Stimulated activated naive CD8-positive, alpha-beta T cell treated with anti-CD3 and anti-CD28 coated beads, Interleukin-15, Interleukin-2, amounts not matched to agents 100 ng/mL and 50 ng/mL, for 24 hours (primary cell): ENCODE data around the gene CCDC124.

Experiments used
- H3K27ac Mint-ChIP-seq: one replicate; pipeline ENCODE4 v1.8.0; 2021; ENCODE audit warnings: mild to moderate bottlenecking, mixed read lengths
- H3K27me3 Mint-ChIP-seq: one replicate; pipeline ENCODE4 v1.8.0; 2021; ENCODE audit warnings: mixed read lengths
- H3K36me3 Mint-ChIP-seq: one replicate; pipeline ENCODE4 v1.8.0; 2021; ENCODE audit warnings: low read depth, mixed read lengths
- H3K4me1 Mint-ChIP-seq: one replicate; pipeline ENCODE4 v1.8.0; 2021; ENCODE audit warnings: low read depth, mixed read lengths
- H3K4me3 Mint-ChIP-seq: one replicate; pipeline ENCODE4 v1.8.0; 2021; ENCODE audit warnings: mild to moderate bottlenecking, mixed read lengths
- H3K9me3 Mint-ChIP-seq: one replicate; pipeline ENCODE4 v1.8.0; 2021; ENCODE audit warnings: mixed read lengths

CCDC124 gene

DNA sequence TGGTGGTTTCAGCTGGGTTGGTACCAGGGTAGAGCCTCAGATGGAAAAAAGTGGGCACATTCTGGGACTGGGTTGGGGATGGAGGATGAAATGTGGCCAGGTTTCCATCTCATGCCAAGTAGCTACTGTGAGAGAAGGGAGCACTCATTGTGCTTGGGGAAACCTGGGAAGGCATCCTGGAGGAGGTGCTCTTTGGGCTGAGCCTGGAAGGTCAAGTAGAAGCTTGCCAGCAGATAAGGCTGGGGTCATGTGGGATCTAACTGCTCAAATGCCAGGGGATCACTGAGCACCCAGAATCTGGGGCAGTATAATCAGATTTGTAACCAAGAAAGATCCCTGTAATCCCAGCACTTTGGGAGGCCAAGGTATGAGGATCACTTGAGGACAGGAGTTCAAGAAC is 25.1 kb downstream of the CCDC124 start:
- Mint-ChIP-seq H3K4me1 (no peaks in the 10 kb centered on the region), H3K9me3 (no peaks in the 10 kb centered on the region), H3K27ac (no peak overlapping the region), H3K36me3 (no peaks in the 10 kb centered on the region), H3K4me3 (no peak overlapping the region), H3K27me3 (peaks cover 22% of the 10 kb centered on the region)

DNA sequence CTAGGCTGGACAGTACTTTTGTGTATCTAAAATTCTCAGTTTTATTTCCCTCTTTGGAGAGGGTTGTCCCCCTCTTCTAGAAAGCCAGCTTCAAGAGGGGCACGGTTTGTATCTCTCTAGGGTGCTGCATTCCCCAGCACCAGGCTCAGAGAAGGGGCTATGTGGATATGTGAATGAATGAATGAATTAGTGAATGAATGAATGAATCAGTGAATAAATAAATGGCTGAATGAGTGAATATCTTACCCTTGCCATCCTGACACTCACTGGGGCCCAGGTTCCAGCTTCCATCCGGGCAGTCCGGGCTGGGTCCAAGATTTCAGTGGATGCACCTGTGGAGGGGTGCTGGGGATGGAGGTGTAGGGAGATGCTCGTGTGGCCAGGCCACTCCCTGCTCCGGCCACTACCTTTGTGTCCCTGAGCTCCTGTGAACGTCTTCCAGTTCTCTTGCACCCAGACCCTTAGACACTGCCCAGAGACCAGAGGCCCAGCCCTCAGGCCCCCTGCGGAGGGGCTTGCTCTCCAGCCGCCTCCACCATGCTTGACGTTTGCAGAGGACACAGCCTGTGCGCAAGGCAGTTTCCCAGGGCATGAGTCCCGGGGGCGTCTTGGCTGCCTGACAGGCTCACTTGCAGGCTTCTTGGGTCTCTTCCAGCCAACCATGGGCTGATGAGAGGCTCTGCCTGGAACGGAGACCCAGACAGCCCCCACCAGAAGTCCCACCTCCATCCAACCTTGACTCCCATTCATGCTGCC is 31.3 kb downstream of the CCDC124 start:
- H3K36me3 Mint-ChIP-seq: no peaks in the 10 kb centered on the region
- no peak overlapping the region for H3K27ac Mint-ChIP-seq

DNA sequence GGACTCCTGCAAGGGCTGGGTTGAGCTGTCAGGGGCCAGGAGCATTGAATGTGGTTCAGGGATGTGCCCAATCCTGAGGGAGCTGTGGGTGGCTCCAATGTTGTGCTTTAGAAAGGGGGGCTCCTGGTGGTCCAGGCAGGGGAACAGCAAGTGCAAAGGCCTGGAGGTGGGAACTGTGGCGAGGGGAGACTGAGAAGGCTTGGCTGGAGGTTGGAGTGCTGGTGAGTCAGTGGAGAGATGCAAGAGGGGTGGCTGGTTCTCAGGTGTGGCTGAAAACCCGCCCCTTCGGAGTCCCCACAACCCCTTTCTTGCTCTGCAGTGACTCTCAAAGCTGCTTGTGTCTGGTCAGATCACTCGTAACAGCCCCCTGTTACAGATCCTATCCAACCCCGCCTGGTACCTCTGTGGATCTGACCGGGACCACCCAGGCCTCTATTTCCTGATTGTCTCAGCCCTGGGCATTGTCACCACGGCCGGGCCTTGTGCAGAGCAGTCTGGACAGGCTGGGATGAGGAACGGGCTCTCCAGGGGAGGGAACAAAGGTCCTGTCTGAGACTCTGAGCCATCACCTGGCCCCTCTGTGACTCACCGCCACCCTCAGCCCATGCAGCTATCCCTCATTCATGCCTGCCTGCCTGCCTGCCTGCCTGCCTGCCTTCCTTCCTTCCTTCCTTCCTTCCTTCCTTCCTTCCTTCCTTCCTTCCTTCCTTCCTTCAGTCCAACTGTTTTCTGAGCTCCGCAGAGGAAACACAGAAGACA is 32.7 kb downstream of the CCDC124 start:
- no peaks in the 10 kb centered on the region for H3K9me3 Mint-ChIP-seq
- peaks cover 6% of the 10 kb centered on the region for H3K4me1 Mint-ChIP-seq
- H3K27ac Mint-ChIP-seq: no peak overlapping the region
- peaks cover 37% of the 10 kb centered on the region for H3K27me3 Mint-ChIP-seq
- no peak overlapping the region for H3K4me3 Mint-ChIP-seq
- H3K36me3 Mint-ChIP-seq: no peaks in the 10 kb centered on the region

More for the DNA sequence above, 31.3 kb downstream of the CCDC124 start:
- H3K27me3 Mint-ChIP-seq: peaks cover 37% of the 10 kb centered on the region
- H3K9me3 Mint-ChIP-seq: no peaks in the 10 kb centered on the region
- H3K4me1 Mint-ChIP-seq: peaks cover 6% of the 10 kb centered on the region
- H3K4me3 Mint-ChIP-seq: no peak overlapping the region

DNA sequence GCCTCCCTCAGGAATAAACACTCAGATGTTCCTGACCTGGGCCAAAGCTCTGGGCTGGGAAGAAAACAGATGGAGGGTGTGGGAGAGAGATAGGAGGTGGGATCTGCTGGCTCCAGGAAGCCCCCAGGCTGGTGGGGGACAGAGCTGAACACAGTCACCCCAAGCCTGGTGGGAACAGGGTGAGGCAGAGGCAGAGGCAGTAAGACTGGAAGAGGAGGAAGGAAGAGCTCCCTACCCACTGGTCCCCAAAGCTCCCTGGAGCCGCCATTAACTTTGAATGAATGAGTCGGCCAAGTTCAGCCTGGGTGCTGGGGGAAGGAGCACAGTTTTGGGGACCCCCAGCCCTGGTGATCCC is 33.3 kb downstream of the CCDC124 start:
- Mint-ChIP-seq H3K4me3 (no peak overlapping the region), H3K4me1 (peaks cover 6% of the 10 kb centered on the region), H3K27me3 (peaks cover 37% of the 10 kb centered on the region), H3K9me3 (no peaks in the 10 kb centered on the region), H3K27ac (no peak overlapping the region), H3K36me3 (no peaks in the 10 kb centered on the region)

DNA sequence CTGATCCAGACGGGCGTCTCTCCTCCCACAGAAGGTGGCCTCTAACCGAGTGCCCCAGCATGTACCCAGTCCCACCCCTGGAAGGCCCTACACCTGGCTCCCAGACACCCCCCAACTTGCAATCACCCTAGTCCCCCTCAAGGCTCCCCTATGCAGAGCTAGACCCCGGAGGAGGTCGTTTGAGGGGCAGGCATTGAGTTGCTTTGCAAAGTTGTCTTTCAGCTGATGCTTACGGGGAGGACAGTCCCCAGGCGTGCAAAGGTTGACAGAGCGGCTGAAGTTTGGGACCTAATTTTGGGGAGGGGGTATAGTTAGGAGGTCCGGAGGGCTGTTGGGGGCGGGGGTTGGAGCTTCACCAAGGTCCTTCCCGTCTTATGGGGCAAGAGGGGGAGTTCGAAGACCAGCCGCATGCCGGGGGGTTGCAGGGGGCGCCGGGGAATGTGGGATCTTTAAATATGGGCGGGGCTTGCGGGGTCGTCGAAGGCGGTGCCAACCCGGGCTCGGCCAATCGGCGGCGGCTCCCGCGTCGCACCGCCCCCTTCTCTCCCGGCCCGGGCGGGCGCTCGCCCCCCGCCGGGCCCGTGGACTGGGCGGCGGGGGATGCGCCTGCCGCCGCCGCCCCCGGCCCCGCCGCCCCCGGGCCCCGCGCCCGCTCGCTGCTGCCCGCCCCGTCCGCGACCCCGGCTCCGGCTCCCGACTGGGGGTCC is 33.9 kb downstream of the CCDC124 start, which contains the start of gene KCNN1:
Gene KCNN1 (plus strand): TSS at position 558 of the 707 bp plus-strand sequence. CDS start 6,782 bp downstream, outside the sequence.
- peak within 1 kb of the TSS; percentile 39 for H3K4me3 Mint-ChIP-seq
- no peaks in the 10 kb centered on the region for H3K9me3 Mint-ChIP-seq
- no peaks in the 10 kb centered on the region for H3K36me3 Mint-ChIP-seq
- no peak within 1 kb of the TSS for H3K27ac Mint-ChIP-seq
- H3K27me3 Mint-ChIP-seq: peaks cover 37% of the 10 kb centered on the region
- H3K4me1 Mint-ChIP-seq: peaks cover 6% of the 10 kb centered on the region

DNA sequence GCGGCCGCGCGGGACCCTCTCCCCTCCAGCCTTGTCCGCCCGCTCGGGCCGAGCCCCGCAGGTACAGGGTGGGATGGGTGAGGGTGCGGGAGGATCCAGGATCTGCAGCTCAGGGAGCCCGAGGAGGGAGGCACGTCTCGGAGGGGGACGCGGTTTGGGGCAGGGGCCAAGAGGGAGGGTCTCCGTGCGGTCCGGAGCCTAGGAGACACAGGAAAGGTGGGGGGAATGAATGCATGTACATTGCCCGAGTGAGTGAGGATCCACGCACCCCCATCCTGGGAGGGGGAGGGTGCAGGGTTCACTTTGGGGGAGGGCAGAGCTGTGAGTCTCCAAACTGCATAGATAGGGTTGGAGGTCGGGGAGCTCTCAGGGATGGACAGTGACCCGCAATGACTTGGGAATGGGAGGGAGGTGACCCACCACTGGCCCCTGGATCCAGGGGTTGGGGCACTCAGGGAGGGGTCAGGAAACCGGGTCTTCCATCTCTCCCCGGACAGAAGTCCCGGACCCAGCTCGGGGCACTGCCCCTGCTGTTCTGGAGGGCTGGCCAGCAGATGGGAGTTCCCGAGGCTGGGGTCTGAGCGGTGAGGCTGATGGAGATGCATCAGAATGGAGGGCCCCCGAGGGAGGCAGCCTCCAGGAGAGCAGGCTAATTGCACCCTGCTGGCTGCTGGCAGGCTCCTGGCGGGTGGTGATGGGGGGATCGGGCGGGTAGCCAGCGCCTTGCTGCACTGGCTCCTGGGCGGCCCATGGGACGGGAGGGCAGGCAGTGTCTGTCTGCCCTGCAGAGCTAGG is 34.6 kb downstream of the CCDC124 start:
- H3K27me3 Mint-ChIP-seq: peaks cover 37% of the 10 kb centered on the region
- peak overlapping the region; percentile 39 for H3K4me3 Mint-ChIP-seq
- no peaks in the 10 kb centered on the region for H3K9me3 Mint-ChIP-seq
- no peak overlapping the region for H3K27ac Mint-ChIP-seq
- H3K36me3 Mint-ChIP-seq: no peaks in the 10 kb centered on the region
- H3K4me1 Mint-ChIP-seq: peaks cover 6% of the 10 kb centered on the region

DNA sequence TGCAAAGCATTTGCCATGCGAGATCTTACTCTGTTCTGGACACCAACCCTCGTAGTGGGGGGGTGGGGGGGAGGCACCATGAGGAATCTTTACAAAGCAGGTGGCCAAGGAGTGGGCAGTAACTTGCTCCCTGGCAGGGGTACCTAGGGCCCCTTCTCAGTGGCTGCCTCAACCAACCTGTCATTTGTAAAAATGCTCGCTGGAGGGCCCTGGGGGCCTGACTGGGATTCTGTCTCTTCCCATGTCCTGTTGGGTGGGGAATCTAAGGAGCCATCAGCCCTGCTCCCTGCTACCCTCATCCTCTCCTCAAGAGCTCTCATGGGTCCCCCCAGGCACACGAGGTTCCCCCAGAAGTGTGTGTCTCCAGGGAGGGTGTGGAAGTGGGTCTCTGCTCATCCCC is 35.5 kb downstream of the CCDC124 start:
- Mint-ChIP-seq H3K27me3 (peaks cover 37% of the 10 kb centered on the region), H3K36me3 (no peaks in the 10 kb centered on the region), H3K4me3 (no peak overlapping the region), H3K9me3 (no peaks in the 10 kb centered on the region), H3K27ac (no peak overlapping the region), H3K4me1 (peaks cover 6% of the 10 kb centered on the region)

DNA sequence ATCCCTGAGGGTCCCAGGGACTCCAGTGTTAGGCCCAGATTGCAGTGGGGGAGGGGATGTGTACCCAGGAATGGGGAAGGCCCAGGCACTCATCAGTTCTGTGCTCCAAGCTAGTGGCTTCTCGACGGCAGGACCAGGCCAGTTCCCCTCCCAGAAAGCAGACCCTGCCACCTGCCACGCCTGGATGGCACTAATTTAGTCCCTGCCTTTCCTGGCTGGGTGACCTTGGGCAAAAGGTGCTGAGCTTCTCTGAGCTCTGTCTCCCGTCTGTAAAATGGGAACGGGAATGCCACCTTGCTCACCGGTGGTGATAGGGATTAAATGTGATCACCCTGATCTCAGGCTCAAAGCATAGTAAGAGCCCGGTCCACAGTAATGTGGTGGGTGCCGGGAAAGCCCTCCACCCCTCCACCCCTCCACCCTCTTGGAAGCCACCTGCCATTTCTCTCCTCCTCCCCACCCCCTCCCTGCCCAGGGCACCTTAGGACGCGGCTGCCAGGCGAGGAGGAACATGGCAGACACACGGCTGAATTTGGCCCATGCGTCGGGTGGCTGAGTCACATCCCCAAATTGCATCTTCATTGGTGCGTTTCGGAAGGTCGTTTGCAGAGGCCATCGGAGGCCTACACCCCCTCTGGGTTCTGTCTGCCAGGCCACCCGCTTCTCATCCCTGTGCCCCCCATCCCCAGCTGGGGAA is 36.4 kb downstream of the CCDC124 start:
- Mint-ChIP-seq H3K9me3 (no peaks in the 10 kb centered on the region), H3K4me1 (peaks cover 6% of the 10 kb centered on the region), H3K27me3 (peaks cover 28% of the 10 kb centered on the region), H3K27ac (no peak overlapping the region), H3K36me3 (no peaks in the 10 kb centered on the region), H3K4me3 (no peak overlapping the region)

DNA sequence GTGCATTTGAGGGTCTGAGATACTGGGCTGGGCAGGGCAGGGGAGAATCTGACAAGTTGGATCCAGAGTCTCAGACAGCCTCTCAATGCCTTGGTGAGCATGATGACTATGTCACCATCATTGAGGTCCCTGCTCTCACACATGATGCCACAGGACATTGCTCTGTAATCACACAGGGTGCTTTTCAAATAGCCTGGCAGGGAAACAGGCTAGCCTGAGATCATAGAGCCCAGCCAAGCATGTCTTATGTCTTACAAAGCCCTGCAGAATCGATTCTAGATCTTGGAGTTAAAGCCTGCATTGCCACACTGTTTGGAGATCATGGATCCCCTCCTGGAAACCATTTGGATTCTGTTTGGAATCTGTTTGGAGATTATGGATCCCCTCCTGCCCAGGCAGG is 39.4 kb downstream of the CCDC124 start:
- H3K9me3 Mint-ChIP-seq: no peaks in the 10 kb centered on the region
- H3K4me3 Mint-ChIP-seq: no peak overlapping the region
- H3K4me1 Mint-ChIP-seq: peaks cover 2% of the 10 kb centered on the region
- H3K27ac Mint-ChIP-seq: no peak overlapping the region
- H3K36me3 Mint-ChIP-seq: no peaks in the 10 kb centered on the region
- H3K27me3 Mint-ChIP-seq: peaks cover 6% of the 10 kb centered on the region

DNA sequence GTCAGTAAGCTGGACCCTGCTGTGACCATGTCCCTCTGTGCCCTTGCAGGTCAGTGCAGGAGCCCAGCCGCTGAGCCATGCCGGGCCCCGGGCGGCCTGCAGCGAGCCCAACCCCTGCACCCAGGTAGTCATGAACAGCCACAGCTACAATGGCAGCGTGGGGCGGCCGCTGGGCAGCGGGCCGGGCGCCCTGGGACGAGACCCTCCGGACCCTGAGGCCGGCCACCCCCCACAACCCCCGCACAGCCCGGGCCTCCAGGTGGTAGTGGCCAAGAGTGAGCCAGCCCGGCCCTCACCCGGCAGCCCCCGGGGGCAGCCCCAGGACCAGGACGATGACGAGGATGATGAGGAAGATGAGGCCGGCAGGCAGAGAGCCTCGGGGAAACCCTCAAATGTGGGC is 40.9 kb downstream of the CCDC124 start:
- no peak overlapping the region for H3K4me3 Mint-ChIP-seq
- no peaks in the 10 kb centered on the region for H3K4me1 Mint-ChIP-seq
- H3K27ac Mint-ChIP-seq: no peak overlapping the region
- H3K9me3 Mint-ChIP-seq: no peaks in the 10 kb centered on the region
- H3K27me3 Mint-ChIP-seq: peaks cover 3% of the 10 kb centered on the region
- H3K36me3 Mint-ChIP-seq: no peaks in the 10 kb centered on the region

DNA sequence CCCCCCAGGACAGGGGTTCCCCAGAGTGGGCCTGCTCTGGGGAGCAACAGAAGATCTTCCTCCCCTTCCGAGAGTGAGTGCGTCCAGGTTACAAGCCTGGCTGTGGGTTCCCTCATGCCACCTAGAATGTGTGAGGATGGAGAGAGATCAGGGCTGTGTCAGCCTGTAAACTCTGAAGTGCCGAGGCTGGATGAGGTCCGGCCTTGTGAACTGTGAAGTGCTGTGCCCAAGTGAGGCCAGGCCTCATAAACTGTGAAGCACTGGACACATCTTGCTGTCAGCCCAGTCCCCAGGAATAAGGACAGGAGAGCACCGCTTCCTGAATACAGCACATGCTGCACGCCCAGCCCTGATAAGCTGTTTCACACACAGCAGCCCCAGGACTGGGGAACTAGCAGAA is 41.7 kb downstream of the CCDC124 start:
- H3K4me3 Mint-ChIP-seq: no peak overlapping the region
- H3K27me3 Mint-ChIP-seq: peaks cover 4% of the 10 kb centered on the region
- H3K4me1 Mint-ChIP-seq: peaks cover 2% of the 10 kb centered on the region
- no peak overlapping the region for H3K27ac Mint-ChIP-seq
- no peaks in the 10 kb centered on the region for H3K9me3 Mint-ChIP-seq
- H3K36me3 Mint-ChIP-seq: no peaks in the 10 kb centered on the region

DNA sequence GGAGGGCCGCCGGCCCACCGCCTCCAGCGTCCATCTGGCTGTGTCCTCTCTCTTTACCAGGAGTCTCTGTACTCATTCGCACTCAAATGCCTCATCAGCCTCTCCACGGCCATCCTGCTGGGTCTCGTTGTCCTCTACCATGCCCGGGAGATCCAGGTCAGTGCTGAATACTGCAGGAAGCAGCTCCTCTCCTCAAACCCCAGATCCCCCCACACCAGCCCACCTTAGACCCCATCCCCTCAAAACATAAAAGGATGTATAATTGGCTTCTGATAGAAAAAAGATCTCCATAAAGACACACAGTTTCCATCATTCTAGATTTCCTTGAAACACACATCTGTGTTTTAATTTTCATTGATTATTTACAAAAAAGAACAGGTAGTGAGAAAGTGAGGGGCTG is 42.2 kb downstream of the CCDC124 start:
- peaks cover 7% of the 10 kb centered on the region for H3K27me3 Mint-ChIP-seq
- H3K27ac Mint-ChIP-seq: no peak overlapping the region
- H3K9me3 Mint-ChIP-seq: no peaks in the 10 kb centered on the region
- H3K36me3 Mint-ChIP-seq: no peaks in the 10 kb centered on the region
- H3K4me3 Mint-ChIP-seq: no peak overlapping the region
- peaks cover 4% of the 10 kb centered on the region for H3K4me1 Mint-ChIP-seq

DNA sequence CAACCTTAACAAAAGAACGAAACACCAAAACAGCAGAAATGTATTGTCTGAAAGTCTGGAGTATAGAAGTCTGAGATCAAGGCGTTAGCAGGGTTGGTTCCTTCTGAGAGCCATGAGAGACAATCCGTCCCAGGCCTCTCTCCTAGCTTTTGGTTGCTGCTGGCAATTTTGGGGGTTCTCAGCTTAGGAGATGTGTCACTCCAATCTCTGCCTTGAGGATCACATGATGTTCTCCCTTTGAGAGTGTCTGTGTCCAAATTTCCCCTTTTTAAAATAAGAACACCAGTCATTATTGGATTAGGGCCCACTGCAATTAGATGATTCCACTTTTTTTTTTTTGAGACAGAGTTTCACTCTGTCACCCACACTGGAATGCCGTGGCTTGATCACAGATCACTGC is 44.2 kb downstream of the CCDC124 start:
- no peaks in the 10 kb centered on the region for H3K9me3 Mint-ChIP-seq
- H3K4me1 Mint-ChIP-seq: peaks cover 4% of the 10 kb centered on the region
- no peak overlapping the region for H3K27ac Mint-ChIP-seq
- peaks cover 12% of the 10 kb centered on the region for H3K27me3 Mint-ChIP-seq
- H3K4me3 Mint-ChIP-seq: no peak overlapping the region
- H3K36me3 Mint-ChIP-seq: no peaks in the 10 kb centered on the region

DNA sequence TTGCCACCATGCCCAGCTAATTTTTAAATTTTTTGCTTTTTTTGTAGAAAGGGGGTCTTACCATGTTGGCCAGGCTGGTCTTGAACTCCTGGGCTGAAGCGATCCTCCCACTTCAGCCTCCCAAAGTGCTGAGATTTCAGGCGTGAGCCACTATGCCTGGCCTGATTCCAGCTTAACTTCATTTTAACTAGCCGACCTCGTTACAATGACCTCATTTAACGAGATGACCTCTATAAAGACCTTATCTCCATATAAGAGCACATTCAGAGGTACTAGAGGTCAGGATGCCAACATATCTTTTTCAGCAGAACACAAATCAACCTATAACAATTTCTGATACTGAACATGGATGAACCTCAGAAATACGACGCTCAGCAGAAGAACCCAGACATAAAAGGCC is 44.7 kb downstream of the CCDC124 start:
- H3K4me1 Mint-ChIP-seq: peaks cover 4% of the 10 kb centered on the region
- H3K27ac Mint-ChIP-seq: no peak overlapping the region
- peaks cover 12% of the 10 kb centered on the region for H3K27me3 Mint-ChIP-seq
- H3K36me3 Mint-ChIP-seq: no peaks in the 10 kb centered on the region
- H3K9me3 Mint-ChIP-seq: no peaks in the 10 kb centered on the region
- no peak overlapping the region for H3K4me3 Mint-ChIP-seq
